Neutrophil (primary cell): Measurements from ENCODE around the gene PCNX1.
"Not testable (repeated sequence)": the region's sequence is repeated elsewhere in the genome, so short reads cannot be mapped to it uniquely, and the experiment has no call there.

Experiments used
- H3K27ac ChIP-seq: fragments of 200-600 bp; sonication (generic); 2 replicates; pipeline ENCODE4 v1.5.1; 2016; ENCODE audit warnings: mild to moderate bottlenecking, moderate library complexity
- H3K27me3 ChIP-seq: fragments of 200-600 bp; sonication (generic); 2 replicates; pipeline ENCODE4 v1.6.0; 2016; ENCODE audit warnings: mild to moderate bottlenecking
- H3K36me3 ChIP-seq: fragments of 200-600 bp; sonication (generic); 2 replicates; pipeline ENCODE4 v1.5.1; 2017
- H3K4me1 ChIP-seq, 2 experiments: fragments of 200-600 bp in 1 of 2; sonication (generic) in 1 of 2; 1 replicate in 1 of 2; 2 replicates in 1 of 2; pipeline versions ENCODE4 v1.5.1 to v1.6.1; 2013 to 2016; ENCODE audit warnings: low read depth in 1 of 2, low read length in 1 of 2, mild to moderate bottlenecking in 1 of 2, moderate library complexity in 1 of 2; ENCODE audit not compliant: control insufficient read depth in 1 of 2, insufficient read depth in 1 of 2
- H3K4me3 ChIP-seq, 2 experiments: fragments of 200-600 bp in 1 of 2; sonication (generic) in 1 of 2; 1 replicate in 1 of 2; 2 replicates in 1 of 2; pipeline ENCODE4 v1.5.1; 2013 to 2016; ENCODE audit warnings: low read depth in 1 of 2, low read length in 1 of 2, mild to moderate bottlenecking in 1 of 2, moderate library complexity in 1 of 2
- H3K9me3 ChIP-seq: fragments of 200-600 bp; sonication (generic); 2 replicates; pipeline ENCODE4 v1.5.1; 2016
- TF ChIP-seq, protein P1 (sequence below): fragments of 200-600 bp; sonication (generic); IDR thresholded peaks from 2 replicates; pipeline ENCODE4 v1.5.1; 2016; ENCODE audit warnings: antibody characterized with exemption

Gene PCNX1

DNA sequence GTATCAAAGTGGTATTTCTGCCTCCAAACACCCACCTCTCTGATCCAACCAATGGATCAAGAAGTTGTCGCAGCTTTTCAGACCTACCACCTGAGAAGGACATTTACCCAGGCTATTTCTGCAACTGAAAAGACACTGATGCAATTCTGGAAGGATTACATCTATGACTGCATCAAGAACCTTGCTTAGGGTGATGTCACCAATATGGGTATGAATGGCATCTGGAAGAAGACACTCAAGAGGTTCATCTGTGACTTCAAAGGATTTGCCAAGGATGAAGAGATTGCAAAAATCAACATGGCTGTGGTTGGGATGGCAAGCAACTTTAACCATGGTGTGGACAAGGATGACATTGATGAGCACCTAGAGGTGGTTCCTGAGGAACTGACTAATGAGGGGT, 154.2 kb downstream of the PCNX1 start:
- Histone ChIP-seq H3K27me3 (no peaks in the 10 kb centered on the region), H3K27ac (peak overlapping the region; percentile 28), H3K36me3 (peaks cover 87% of the 10 kb centered on the region), H3K4me1 (peaks cover 7 to 8% of the 10 kb centered on the region in 2 experiments), H3K9me3 (no peaks in the 10 kb centered on the region), H3K4me3 (no peak overlapping the region)
- TF ChIP-seq, protein P1, sequence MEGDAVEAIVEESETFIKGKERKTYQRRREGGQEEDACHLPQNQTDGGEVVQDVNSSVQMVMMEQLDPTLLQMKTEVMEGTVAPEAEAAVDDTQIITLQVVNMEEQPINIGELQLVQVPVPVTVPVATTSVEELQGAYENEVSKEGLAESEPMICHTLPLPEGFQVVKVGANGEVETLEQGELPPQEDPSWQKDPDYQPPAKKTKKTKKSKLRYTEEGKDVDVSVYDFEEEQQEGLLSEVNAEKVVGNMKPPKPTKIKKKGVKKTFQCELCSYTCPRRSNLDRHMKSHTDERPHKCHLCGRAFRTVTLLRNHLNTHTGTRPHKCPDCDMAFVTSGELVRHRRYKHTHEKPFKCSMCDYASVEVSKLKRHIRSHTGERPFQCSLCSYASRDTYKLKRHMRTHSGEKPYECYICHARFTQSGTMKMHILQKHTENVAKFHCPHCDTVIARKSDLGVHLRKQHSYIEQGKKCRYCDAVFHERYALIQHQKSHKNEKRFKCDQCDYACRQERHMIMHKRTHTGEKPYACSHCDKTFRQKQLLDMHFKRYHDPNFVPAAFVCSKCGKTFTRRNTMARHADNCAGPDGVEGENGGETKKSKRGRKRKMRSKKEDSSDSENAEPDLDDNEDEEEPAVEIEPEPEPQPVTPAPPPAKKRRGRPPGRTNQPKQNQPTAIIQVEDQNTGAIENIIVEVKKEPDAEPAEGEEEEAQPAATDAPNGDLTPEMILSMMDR: no peak

DNA sequence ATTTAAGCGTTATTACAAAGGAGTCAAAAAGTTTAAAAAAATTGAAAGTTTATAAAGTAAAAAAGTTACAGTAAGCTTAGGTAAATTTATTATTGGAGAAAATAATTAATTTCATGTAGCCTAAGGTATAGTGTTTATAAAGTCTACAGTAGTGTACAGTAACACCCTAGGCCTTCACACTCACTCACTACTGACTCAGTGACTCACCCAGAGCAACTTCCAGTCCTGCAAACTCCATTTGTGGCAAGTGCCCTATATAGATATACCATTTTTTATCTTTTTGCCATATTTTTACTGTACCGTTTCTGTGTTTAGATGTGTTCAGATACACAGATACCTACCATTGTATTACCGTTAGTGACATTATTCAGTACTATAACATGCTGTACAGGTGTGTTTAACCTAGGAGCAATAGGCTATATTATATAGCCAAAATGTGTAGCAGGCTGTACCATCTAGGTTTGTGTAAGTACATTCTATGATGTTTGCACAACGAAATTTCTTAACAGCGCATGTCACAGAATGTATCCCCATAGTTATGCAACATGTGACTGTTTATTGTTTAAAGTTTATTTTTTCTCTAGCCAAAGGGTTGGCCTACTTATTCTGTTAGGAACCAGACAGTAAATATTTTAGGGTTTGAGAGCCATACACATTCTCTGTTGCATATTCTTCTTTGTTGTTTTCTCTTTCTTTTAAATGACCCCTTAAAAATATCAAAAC, 155.5 kb downstream of the PCNX1 start:
- Histone ChIP-seq H3K36me3 (peaks cover 79% of the 10 kb centered on the region), H3K9me3 (no peaks in the 10 kb centered on the region), H3K4me1 (peaks cover 7 to 8% of the 10 kb centered on the region in 2 experiments), H3K27ac (peak overlapping the region; percentile 16), H3K27me3 (no peaks in the 10 kb centered on the region), H3K4me3 (no peak overlapping the region)
- TF ChIP-seq, protein P1: no peak

DNA sequence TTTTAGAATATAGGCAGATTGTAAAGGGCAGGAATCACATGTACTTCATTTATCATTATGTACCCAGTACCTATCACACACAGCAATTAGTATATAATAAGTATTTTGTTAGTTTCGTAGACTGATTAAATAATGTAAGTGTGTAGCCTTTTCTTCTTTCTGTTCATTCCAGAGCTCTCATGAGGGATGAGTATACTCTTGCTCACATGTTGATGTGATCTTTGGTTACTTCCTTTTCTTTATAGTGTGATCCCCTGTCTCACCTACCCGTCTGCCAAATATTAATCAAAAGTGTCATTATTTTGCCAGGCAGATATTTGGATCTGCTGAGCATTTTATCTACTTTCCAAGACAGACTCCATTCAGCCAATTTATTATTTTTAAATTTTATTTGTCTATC, 156.1 kb downstream of the PCNX1 start:
- peak overlapping the region; percentile 16 for H3K27ac ChIP-seq

DNA sequence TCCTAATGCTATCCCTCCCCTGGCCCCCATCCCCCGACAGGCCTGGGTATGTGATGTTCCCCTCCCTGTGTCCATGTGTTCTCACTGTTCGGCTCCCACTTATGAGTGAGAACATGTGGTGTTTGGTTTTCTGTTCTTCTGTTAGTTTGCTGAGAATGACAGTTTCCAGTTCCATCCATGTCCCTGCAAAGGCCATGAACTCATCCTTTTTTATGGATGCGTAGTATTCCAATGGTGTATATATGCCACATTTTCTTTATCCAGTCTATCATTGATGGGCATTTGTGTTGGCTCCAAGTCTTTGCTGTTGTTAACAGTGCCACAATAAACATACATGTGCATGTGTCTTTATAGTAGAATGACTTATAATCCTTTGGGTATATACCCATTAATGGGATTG, 157.5 kb downstream of the PCNX1 start:
- not testable (repeated sequence) for H3K9me3 ChIP-seq, H3K4me3 ChIP-seq, H3K4me1 ChIP-seq, H3K27me3 ChIP-seq
- peaks cover 79% of the 10 kb centered on the region for H3K36me3 ChIP-seq
- H3K27ac ChIP-seq: peak overlapping the region; percentile 5

More for the DNA sequence above, 156.1 kb downstream of the PCNX1 start:
- peaks cover 79% of the 10 kb centered on the region for H3K36me3 ChIP-seq
- H3K4me1 ChIP-seq: peaks cover 7 to 8% of the 10 kb centered on the region in 2 experiments
- no peak overlapping the region for H3K4me3 ChIP-seq
- TF ChIP-seq, protein P1: no peak
- no peaks in the 10 kb centered on the region for H3K27me3 ChIP-seq
- no peaks in the 10 kb centered on the region for H3K9me3 ChIP-seq

DNA sequence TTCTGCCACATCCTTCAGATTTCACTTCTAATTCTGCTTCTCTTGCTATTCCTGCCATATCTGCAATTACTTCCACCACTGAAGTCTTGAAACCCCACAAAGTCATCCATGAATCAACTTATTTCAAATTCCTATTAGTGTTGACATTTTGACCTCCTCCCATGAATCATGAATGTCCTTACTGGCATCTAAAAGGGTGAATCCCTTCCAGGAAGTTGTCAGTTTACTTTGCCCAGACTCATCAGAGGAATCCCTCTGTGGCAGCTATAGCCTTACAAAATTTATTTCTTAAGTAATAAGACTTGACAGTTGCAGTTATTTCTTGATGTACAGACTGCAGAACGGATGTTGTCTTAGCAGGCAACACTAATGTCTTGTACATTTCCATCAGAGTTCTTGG, 162.9 kb downstream of the PCNX1 start:
- H3K4me3 ChIP-seq: no peak overlapping the region
- TF ChIP-seq, protein P1: no peak
- H3K36me3 ChIP-seq: peaks cover 85% of the 10 kb centered on the region
- no peak overlapping the region for H3K27ac ChIP-seq
- H3K4me1 ChIP-seq: peaks cover 0 to 2% of the 10 kb centered on the region in 2 experiments
- no peaks in the 10 kb centered on the region for H3K27me3 ChIP-seq
- H3K9me3 ChIP-seq: no peaks in the 10 kb centered on the region

DNA sequence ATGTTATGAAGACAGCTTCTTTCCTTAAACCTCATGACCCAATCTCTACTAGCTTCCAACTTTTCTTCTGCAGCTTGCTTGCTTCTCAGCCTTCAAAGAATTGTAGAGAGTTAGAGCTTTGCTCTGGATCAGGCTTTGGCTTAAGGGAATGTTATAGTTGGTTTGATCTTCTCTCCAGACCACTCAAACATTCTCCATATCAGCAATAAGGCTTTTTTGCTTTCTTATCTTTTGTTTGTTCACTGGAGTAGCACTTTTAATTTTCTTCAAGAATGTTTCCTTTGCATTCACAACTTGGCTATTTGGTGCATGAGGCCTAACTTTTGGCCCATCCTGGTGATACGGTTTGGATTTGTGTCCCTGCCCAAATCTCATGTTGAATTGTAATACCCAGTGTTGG, 163.8 kb downstream of the PCNX1 start:
- TF ChIP-seq, protein P1: no peak
- H3K4me1 ChIP-seq: peaks cover 0 to 2% of the 10 kb centered on the region in 2 experiments
- no peaks in the 10 kb centered on the region for H3K9me3 ChIP-seq
- H3K4me3 ChIP-seq: no peak overlapping the region
- peak overlapping the region; percentile 16 for H3K27ac ChIP-seq
- peaks cover 93% of the 10 kb centered on the region for H3K36me3 ChIP-seq
- H3K27me3 ChIP-seq: no peaks in the 10 kb centered on the region
